Upper lobe of left lung (tissue), 4 donors: ENCODE measurements around the gene RANBP9.

Experiments used
- CTCF ChIP-seq, 6 experiments: fragments of 450-650 bp in 4 of 6; fragments of 200-600 bp in 2 of 6; sonication (generic) in 2 of 6; IDR thresholded peaks; one replicate each; pipeline ENCODE4 v1.5.1; 2016 to 2019; ENCODE audit warnings: antibody characterized with exemption in 6 of 6
- EP300 ChIP-seq, 4 donors: sonication (generic); formaldehyde crosslinking; IDR thresholded peaks; one replicate each; pipeline ENCODE4 v1.5.1; 2017; ENCODE audit warnings: antibody characterized with exemption in 4 of 4, control low read depth in 2 of 4

GRCh38 chr6:13729891-13730290, 18.3 kb upstream of the RANBP9 start:
- no peak for TF ChIP-seq CTCF (IDR thresholded peaks at IDR 0.05)
- TF ChIP-seq EP300 (IDR thresholded peaks at IDR 0.05) = no peak
